Endodermal cell (in vitro differentiated cells): Measurements from ENCODE around the gene DMAC2L. TPM values are rescaled to one million over a fixed set of nuclear protein-coding genes. Genes with fewer than 3 reads are reported as not detected.
A peak's percentile ranks its signal among the peaks of the same experiment; 100 is the strongest.

Experiments
- DNase-seq: peaks from one replicate; pipeline ENCODE4 v3.0.0-alpha.2; 2017
- H3K27ac ChIP-seq: 2 replicates; pipeline ENCODE4 v1.5.1; 2013; ENCODE audit warnings: mild to moderate bottlenecking, low read depth, low read length, moderate library complexity
- H3K27me3 ChIP-seq: 2 replicates; pipeline ENCODE4 v1.6.1; 2013; ENCODE audit warnings: mild to moderate bottlenecking, low read length, moderate library complexity; ENCODE audit not compliant: insufficient read depth, control insufficient read depth, poor library complexity, severe bottlenecking
- H3K36me3 ChIP-seq: 2 replicates; pipeline ENCODE4 v1.7.0; 2013; ENCODE audit warnings: mild to moderate bottlenecking, low read length, moderate library complexity; ENCODE audit not compliant: control insufficient read depth, insufficient read depth
- H3K4me1 ChIP-seq: one replicate; pipeline ENCODE4 v1.7.0; 2013; ENCODE audit warnings: low read length; ENCODE audit not compliant: control insufficient read depth, insufficient read depth
- H3K4me3 ChIP-seq: 2 replicates; pipeline ENCODE4 v1.5.1; 2013; ENCODE audit warnings: mild to moderate bottlenecking, low read length, moderate library complexity
- H3K9ac ChIP-seq: 2 replicates; pipeline ENCODE4 v1.6.1; 2013; ENCODE audit warnings: mild to moderate bottlenecking, low read length, moderate library complexity; ENCODE audit not compliant: poor library complexity, severe bottlenecking; ENCODE audit errors: extremely low read depth
- H3K9me3 ChIP-seq: 2 replicates; pipeline ENCODE4 v1.6.1; 2013; ENCODE audit warnings: mild to moderate bottlenecking, low read length, moderate library complexity; ENCODE audit not compliant: control insufficient read depth
- H3K27ac Mint-ChIP-seq: 2 replicates; pipeline ENCODE4 v1.8.0; 2020; ENCODE audit warnings: mixed read lengths
- H3K27me3 Mint-ChIP-seq: 2 replicates; pipeline ENCODE4 v1.8.0; 2021; ENCODE audit warnings: mild to moderate bottlenecking, mixed read lengths; ENCODE audit not compliant: insufficient read depth
- H3K36me3 Mint-ChIP-seq: 2 replicates; pipeline ENCODE4 v1.8.0; 2020; ENCODE audit warnings: low read depth, mixed read lengths
- H3K4me1 Mint-ChIP-seq: 2 replicates; pipeline ENCODE4 v1.8.0; 2020; ENCODE audit warnings: mixed read lengths
- H3K4me3 Mint-ChIP-seq: 2 replicates; pipeline ENCODE4 v1.8.0; 2020; ENCODE audit warnings: mild to moderate bottlenecking, moderate library complexity, mixed read lengths
- H3K9me3 Mint-ChIP-seq: 2 replicates; pipeline ENCODE4 v1.8.0; 2020; ENCODE audit warnings: mild to moderate bottlenecking, mixed read lengths
- CTCF ChIP-seq: fragments of 200-600 bp; sonication (generic); conservative IDR thresholded peaks from 2 replicates; pipeline ENCODE4 v1.5.0; 2021; ENCODE audit warnings: antibody characterized with exemption, mild to moderate bottlenecking
- WGBS, 2 experiments: methylation state at CpG; one replicate each; pipeline versions ENCODE4 v1.1.5 to v1.1.7; 2013; ENCODE audit warnings: missing lambda C conversion rate in 2 of 2, mixed read lengths in 1 of 2; ENCODE audit not compliant: insufficient coverage in 1 of 2, insufficient read length in 1 of 2; 5-methylcytosine and 5-hydroxymethylcytosine counted together
- total RNA-seq, 2 donors: library from RNA; stranded (reverse); fragmentation: NEBNext Ultra II Directional in 1 of 2; extraction: Animal tissue kit (Norgen Biotek cat#: 25700) in 1 of 2; gene quantifications; 2 replicates in 1 of 2; 3 replicates in 1 of 2; pipeline ENCODE4 v1.2.1, GENCODE V29; 2021

The DMAC2L gene
- total RNA-seq, 2 donors from 2014 or later = 15.3 to 16.6 TPM

DNA sequence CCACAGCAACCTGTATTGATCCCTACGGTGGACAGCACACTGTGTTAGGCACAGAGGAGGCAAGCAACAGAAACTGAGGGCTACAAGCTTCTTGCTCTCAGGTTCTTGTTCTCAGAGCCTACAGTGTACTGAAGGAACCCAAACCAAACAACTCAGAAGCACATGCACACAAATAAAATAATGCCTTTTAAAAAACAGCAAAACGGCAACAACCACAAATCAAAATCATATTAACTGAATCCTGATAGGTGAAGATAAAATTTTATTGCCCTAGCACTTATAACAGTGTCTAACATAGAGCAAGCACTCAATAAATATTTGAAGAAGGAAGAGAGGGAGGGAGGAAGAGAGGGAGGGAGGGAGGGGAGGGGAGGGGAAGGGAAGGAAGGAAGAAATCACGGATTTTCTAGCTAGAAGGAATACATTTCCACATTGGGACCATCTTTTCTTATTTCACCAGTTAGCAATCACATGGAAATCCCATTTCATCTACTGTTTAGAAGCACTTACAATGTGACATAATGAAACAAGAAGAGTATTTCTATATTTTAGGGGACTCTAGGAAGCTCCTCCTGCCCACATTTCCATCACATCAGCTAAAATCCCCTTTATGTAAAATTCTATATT is 27.2 kb downstream of the DMAC2L start:
- no peak overlapping the region for H3K4me3 ChIP-seq
- no peak overlapping the region for H3K27ac ChIP-seq
- DNase-seq = no peak
- H3K9me3 ChIP-seq = no peaks in the 10 kb centered on the region
- no peaks in the 10 kb centered on the region for H3K36me3 Mint-ChIP-seq
- H3K4me1 ChIP-seq = peaks cover 6% of the 10 kb centered on the region
- H3K9ac ChIP-seq = no peak overlapping the region
- 86 to 100% methylated on average over 1 of the region's 3 CpGs for WGBS, 2 experiments
- H3K27me3 ChIP-seq = no peaks in the 10 kb centered on the region
- no peaks in the 10 kb centered on the region for H3K9me3 Mint-ChIP-seq
- peaks cover 32% of the 10 kb centered on the region for H3K4me1 Mint-ChIP-seq
- no peak overlapping the region for H3K27ac Mint-ChIP-seq
- H3K4me3 Mint-ChIP-seq = no peak overlapping the region
- H3K27me3 Mint-ChIP-seq = no peaks in the 10 kb centered on the region
- TF ChIP-seq CTCF = no peak
- H3K36me3 ChIP-seq = no peaks in the 10 kb centered on the region

GRCh38 chr14:50340045-50340444 is 27.9 kb downstream of the DMAC2L start:
- H3K9me3 ChIP-seq = no peaks in the 10 kb centered on the region
- H3K27me3 ChIP-seq = no peaks in the 10 kb centered on the region
- no peaks in the 10 kb centered on the region for H3K36me3 Mint-ChIP-seq
- no peaks in the 10 kb centered on the region for H3K9me3 Mint-ChIP-seq
- no peak overlapping the region for H3K9ac ChIP-seq
- no peak overlapping the region for H3K27ac ChIP-seq
- peaks cover 28% of the 10 kb centered on the region for H3K4me1 Mint-ChIP-seq
- 83 to 92% methylated on average over 1 to 5 of the region's 5 CpGs for WGBS, 2 experiments
- DNase-seq = no peak
- no peaks in the 10 kb centered on the region for H3K36me3 ChIP-seq
- H3K4me3 Mint-ChIP-seq = no peak overlapping the region
- peaks cover 6% of the 10 kb centered on the region for H3K4me1 ChIP-seq
- no peak overlapping the region for H3K27ac Mint-ChIP-seq
- no peak overlapping the region for H3K4me3 ChIP-seq
- H3K27me3 Mint-ChIP-seq = no peaks in the 10 kb centered on the region
- no peak for TF ChIP-seq CTCF

DNA sequence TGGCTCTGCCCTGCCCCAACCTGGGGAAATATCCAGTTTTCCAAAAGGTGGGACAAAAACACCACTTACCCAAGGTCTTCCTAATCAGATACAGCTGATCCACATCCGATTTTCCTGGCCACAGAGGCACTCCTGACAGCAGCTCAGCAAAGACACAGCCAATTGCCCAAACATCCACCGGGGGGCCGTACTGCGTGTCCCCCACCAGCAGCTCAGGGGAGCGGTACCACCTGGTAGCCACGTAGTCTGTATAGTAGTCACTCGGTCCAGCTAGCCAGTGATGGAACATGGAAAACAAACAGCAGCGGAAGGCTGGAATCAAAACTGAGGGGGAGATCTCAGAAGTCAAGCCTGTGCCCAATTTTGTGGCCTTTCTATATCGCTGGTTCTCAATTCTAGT is 28.8 kb downstream of the DMAC2L start:
- no peaks in the 10 kb centered on the region for H3K36me3 Mint-ChIP-seq
- TF ChIP-seq CTCF = peak; percentile 67
- DNase-seq = peak; percentile 77
- no peaks in the 10 kb centered on the region for H3K27me3 Mint-ChIP-seq
- H3K9me3 ChIP-seq = no peaks in the 10 kb centered on the region
- no peak overlapping the region for H3K4me3 ChIP-seq
- no peak overlapping the region for H3K27ac ChIP-seq
- H3K27me3 ChIP-seq = no peaks in the 10 kb centered on the region
- no peaks in the 10 kb centered on the region for H3K4me1 ChIP-seq
- H3K9ac ChIP-seq = no peak overlapping the region
- H3K27ac Mint-ChIP-seq = no peak overlapping the region
- WGBS, 2 experiments = 86 to 89% methylated on average over 4 to 9 of the region's 9 CpGs
- H3K4me1 Mint-ChIP-seq = peaks cover 20% of the 10 kb centered on the region
- no peaks in the 10 kb centered on the region for H3K36me3 ChIP-seq
- no peaks in the 10 kb centered on the region for H3K9me3 Mint-ChIP-seq
- H3K4me3 Mint-ChIP-seq = no peak overlapping the region
